Liver (tissue), 9 donors: Measurements from ENCODE around the gene MIEF1. TPM values are rescaled to one million over a fixed set of nuclear protein-coding genes. Genes with fewer than 3 reads are reported as not detected.

Experiments
- DNase-seq: peaks from one replicate; pipeline ENCODE4 v3.0.0-alpha.2; 2017; ENCODE audit warnings: low spot score
- H3K27ac ChIP-seq, 2 donors: one replicate each; pipeline ENCODE4 v1.7.0; 2013; ENCODE audit warnings: inconsistent platforms in 2 of 2, low read length in 2 of 2, control low read depth in 1 of 2, low read depth in 1 of 2, mild to moderate bottlenecking in 1 of 2
- H3K27me3 ChIP-seq, 4 donors: one replicate each; pipeline versions ENCODE4 v1.6.1 to v1.7.0; 2013; ENCODE audit warnings: low read length in 3 of 4, inconsistent platforms in 1 of 4, mild to moderate bottlenecking in 1 of 4, moderate library complexity in 1 of 4; ENCODE audit not compliant: control insufficient read depth in 4 of 4, insufficient read depth in 4 of 4
- H3K36me3 ChIP-seq, 4 donors: one replicate each; pipeline versions ENCODE4 v1.6.1 to v1.7.0; 2013; ENCODE audit warnings: low read length in 3 of 4, mild to moderate bottlenecking in 3 of 4, low read depth in 1 of 4, moderate library complexity in 1 of 4; ENCODE audit not compliant: control insufficient read depth in 4 of 4, insufficient read depth in 3 of 4
- H3K4me1 ChIP-seq, 4 donors: one replicate each; pipeline versions ENCODE4 v1.6.1 to v1.7.0; 2013; ENCODE audit warnings: low read length in 3 of 4, mild to moderate bottlenecking in 3 of 4, moderate library complexity in 1 of 4; ENCODE audit not compliant: control insufficient read depth in 4 of 4, insufficient read depth in 4 of 4
- H3K4me3 ChIP-seq, 3 donors: one replicate each; pipeline versions ENCODE4 v1.6.1 to v1.7.0; 2013; ENCODE audit warnings: low read length in 3 of 3, control low read depth in 1 of 3, low read depth in 1 of 3, mild to moderate bottlenecking in 1 of 3
- H3K9ac ChIP-seq, 2 donors: one replicate each; pipeline ENCODE4 v1.7.0; 2013; ENCODE audit warnings: low read length in 2 of 2, mild to moderate bottlenecking in 2 of 2, moderate library complexity in 2 of 2, control low read depth in 1 of 2, low read depth in 1 of 2
- H3K9me3 ChIP-seq, 4 donors: one replicate each; pipeline versions ENCODE4 v1.6.1 to v1.7.0; 2013; ENCODE audit warnings: low read length in 3 of 4; ENCODE audit not compliant: control insufficient read depth in 4 of 4
- ATF3 ChIP-seq: IDR thresholded peaks from 2 replicates; pipeline ENCODE4 v1.6.1; 2016; ENCODE audit warnings: antibody characterized with exemption
- EGR1 ChIP-seq, 2 donors: IDR thresholded peaks; 2 replicates each; pipeline ENCODE4 v1.6.1; 2016 to 2018; ENCODE audit warnings: antibody characterized with exemption in 2 of 2, low read depth in 2 of 2
- FOXA1 ChIP-seq: IDR thresholded peaks from 2 replicates; pipeline ENCODE4 v1.6.1; 2016; ENCODE audit warnings: antibody characterized with exemption
- FOXA2 ChIP-seq: IDR thresholded peaks from 2 replicates; pipeline ENCODE4 v1.6.1; 2016; ENCODE audit warnings: antibody characterized with exemption
- GABPA ChIP-seq, 2 donors: IDR thresholded peaks in 1 of 2; conservative IDR thresholded peaks in 1 of 2; 2 replicates each; pipeline ENCODE4 v1.6.1; 2016; ENCODE audit warnings: antibody characterized with exemption in 2 of 2, mild to moderate bottlenecking in 1 of 2, moderate library complexity in 1 of 2
- HNF4G ChIP-seq: IDR thresholded peaks from 2 replicates; pipeline ENCODE4 v1.6.1; 2016; ENCODE audit warnings: antibody characterized with exemption
- JUND ChIP-seq, 2 donors: IDR thresholded peaks; 2 replicates each; pipeline ENCODE4 v1.6.1; 2016; ENCODE audit warnings: antibody characterized with exemption in 2 of 2
- MAX ChIP-seq: IDR thresholded peaks from 2 replicates; pipeline ENCODE4 v1.6.1; 2016; ENCODE audit warnings: antibody characterized with exemption
- RAD21 ChIP-seq, 2 donors: IDR thresholded peaks; 2 replicates each; pipeline ENCODE4 v1.6.1; 2016; ENCODE audit warnings: antibody characterized with exemption in 2 of 2, mild to moderate bottlenecking in 2 of 2
- RXRA ChIP-seq, 2 donors: IDR thresholded peaks; 2 replicates each; pipeline ENCODE4 v1.6.1; 2017 to 2018; ENCODE audit warnings: antibody characterized with exemption in 2 of 2, mild to moderate bottlenecking in 1 of 2
- SP1 ChIP-seq: IDR thresholded peaks from 2 replicates; pipeline ENCODE4 v1.6.1; 2018; ENCODE audit warnings: antibody characterized with exemption, mild to moderate bottlenecking
- TAF1 ChIP-seq: conservative IDR thresholded peaks from 2 replicates; pipeline ENCODE4 v1.6.1; 2016; ENCODE audit warnings: antibody characterized with exemption, mild to moderate bottlenecking
- YY1 ChIP-seq: IDR thresholded peaks from 2 replicates; pipeline ENCODE4 v1.6.1; 2016; ENCODE audit warnings: antibody characterized with exemption, mild to moderate bottlenecking
- ZBTB33 ChIP-seq: IDR thresholded peaks from 2 replicates; pipeline ENCODE4 v1.6.1; 2016; ENCODE audit warnings: antibody characterized with exemption
- WGBS: extraction: QIAGEN DNeasy Blood & Tissue Kit; methylation state at CpG from one replicate; pipeline ENCODE4 v1.1.7; 2013; 5-methylcytosine and 5-hydroxymethylcytosine counted together
- polyA plus RNA-seq, 2 donors: library from polyadenylated mRNA; stranded (reverse) in 1 of 2; unstranded in 1 of 2; fragments of 200-250 nt in 1 of 2; fragments of >200 nt in 1 of 2; fragmentation: Nextera tagmentation in 1 of 2; extraction: Ambion mirVana in 1 of 2; gene quantifications; one replicate each; pipeline versions ENCODE4 v1.2.1 to v1.2.3, GENCODE V29; 2013 to 2015
- total RNA-seq, 2 donors: library from RNA; depleted of rRNA; stranded (reverse); fragments of >200 nt; gene quantifications; one replicate each; pipeline ENCODE4 v1.2.3, GENCODE V29; 2014
- donor health status: healthy.
- donor health status: healthy.
- donor health status: healthy.
- donor health status: healthy.
- donor health status: healthy.

MIEF1 gene
- total and polyA plus RNA-seq, 4 donors: 12.9 to 31.1 (median 20.7) TPM

- 94% methylated on average over 4 of the region's 4 CpGs for WGBS
- H3K36me3 ChIP-seq: peaks cover 15 to 77% (median 69%) of the 10 kb centered on the region in 4 donors
- no peak overlapping the region for H3K9ac ChIP-seq
- no peak for TF ChIP-seq TAF1
- TF ChIP-seq YY1: no peak
- TF ChIP-seq RAD21 (IDR thresholded peaks at IDR 0.05): no peak
- no peak for TF ChIP-seq FOXA2
- TF ChIP-seq ATF3: no peak
- TF ChIP-seq RXRA (IDR thresholded peaks at IDR 0.05): no peak
- no peak for TF ChIP-seq GABPA (IDR thresholded peaks at IDR 0.05 in 1 of 2, conservative IDR thresholded peaks at IDR 0.05 in 1 of 2)
- no peak for TF ChIP-seq EGR1 (IDR thresholded peaks at IDR 0.05; ENCODE audit: low read depth in 2 of 2)
- no peak for TF ChIP-seq FOXA1
- no peak for TF ChIP-seq MAX
- TF ChIP-seq ZBTB33: no peak
- TF ChIP-seq SP1: no peak
- TF ChIP-seq JUND (IDR thresholded peaks at IDR 0.05): no peak
- DNase-seq: no peak
- H3K4me1 ChIP-seq: peaks cover 0 to 8% (median 0%) of the 10 kb centered on the region in 4 donors
- H3K9me3 ChIP-seq: no peaks in the 10 kb centered on the region
- no peak overlapping the region for H3K27ac ChIP-seq
- no peaks in the 10 kb centered on the region for H3K27me3 ChIP-seq
- H3K4me3 ChIP-seq: no peak overlapping the region
These were observed 8.5 kb downstream of the MIEF1 start for GRCh38 chr22:39510529-39511149.

GRCh38 chr22:39511226-39511625, 9.1 kb downstream of the MIEF1 start:
- H3K9ac ChIP-seq: no peak overlapping the region
- peaks cover 0 to 8% (median 0%) of the 10 kb centered on the region in 4 donors for H3K4me1 ChIP-seq
- peaks cover 15 to 76% (median 67%) of the 10 kb centered on the region in 4 donors for H3K36me3 ChIP-seq
- no peak overlapping the region for H3K4me3 ChIP-seq
- H3K9me3 ChIP-seq: no peaks in the 10 kb centered on the region
- no peaks in the 10 kb centered on the region for H3K27me3 ChIP-seq
- no peak overlapping the region for H3K27ac ChIP-seq
- 95% methylated on average over 13 of the region's 13 CpGs for WGBS
- TF ChIP-seq HNF4G: no peak
- no peak for TF ChIP-seq SP1
- no peak for TF ChIP-seq ZBTB33
- TF ChIP-seq ATF3: no peak
- TF ChIP-seq YY1: no peak
- DNase-seq: no peak
